GM23338 (cell line): ENCODE data around the gene RUNX1. TPM values are rescaled to one million over a fixed set of nuclear protein-coding genes. Genes with fewer than 3 reads are reported as not detected.

Source experiments
- ATAC-seq: fragments of 200-7000 bp; cut with Tn5 transposase; 3 replicates; pipeline ENCODE4 v1.9.1; 2020
- DNase-seq: peaks from one replicate; pipeline ENCODE4 v3.0.0-alpha.2; 2015; ENCODE audit warnings: low spot score
- H2AFZ ChIP-seq: fragments of 200-600 bp; sonication (generic); 2 replicates; pipeline ENCODE4 v1.8.0; 2016; ENCODE audit warnings: antibody characterized with exemption, mild to moderate bottlenecking, moderate library complexity
- H3F3A ChIP-seq: fragments of 200-600 bp; sonication (generic); replicated peaks from 2 replicates; pipeline ENCODE4 v1.8.0; 2017; ENCODE audit warnings: antibody characterized with exemption, mixed run types, low read depth
- H3K27ac ChIP-seq: fragments of 200-600 bp; sonication (generic); 2 replicates; pipeline ENCODE4 v1.6.1; 2016; ENCODE audit warnings: low read depth
- H3K27me3 ChIP-seq: fragments of 200-600 bp; sonication (generic); 2 replicates; pipeline ENCODE4 v1.8.0; 2016; ENCODE audit warnings: mild to moderate bottlenecking, mixed run types, moderate library complexity; ENCODE audit not compliant: insufficient read depth
- H3K36me3 ChIP-seq: fragments of 200-600 bp; sonication (generic); 2 replicates; pipeline ENCODE4 v1.8.0; 2016; ENCODE audit warnings: mild to moderate bottlenecking; ENCODE audit not compliant: insufficient read depth
- H3K4me1 ChIP-seq: fragments of 200-600 bp; sonication (generic); 2 replicates; pipeline ENCODE4 v1.8.0; 2016; ENCODE audit warnings: mild to moderate bottlenecking, moderate library complexity; ENCODE audit not compliant: insufficient read depth
- H3K4me2 ChIP-seq: fragments of 200-600 bp; sonication (generic); 2 replicates; pipeline ENCODE4 v1.7.1; 2017; ENCODE audit warnings: mixed run types
- H3K4me3 ChIP-seq: fragments of 200-600 bp; sonication (generic); 2 replicates; pipeline ENCODE4 v1.6.1; 2016; ENCODE audit warnings: mixed run types
- H3K79me2 ChIP-seq: fragments of 200-600 bp; sonication (generic); replicated peaks from 2 replicates; pipeline ENCODE4 v1.8.0; 2017; ENCODE audit warnings: mild to moderate bottlenecking; ENCODE audit not compliant: insufficient read depth
- H3K9me2 ChIP-seq: fragments of 200-600 bp; sonication (generic); 2 replicates; pipeline ENCODE4 v1.8.0; 2017; ENCODE audit not compliant: insufficient read depth
- H4K20me1 ChIP-seq: fragments of 200-600 bp; sonication (generic); replicated peaks from 2 replicates; pipeline ENCODE4 v1.8.0; 2017; ENCODE audit warnings: mild to moderate bottlenecking; ENCODE audit not compliant: insufficient read depth
- H3K27ac Mint-ChIP-seq: 2 replicates; pipeline ENCODE4 v1.8.0; 2020; ENCODE audit warnings: inconsistent platforms, mild to moderate bottlenecking, moderate library complexity, mixed read lengths
- H3K27me3 Mint-ChIP-seq: 3 replicates; pipeline ENCODE4 v1.8.0; 2022; ENCODE audit warnings: low read depth, mild to moderate bottlenecking, moderate library complexity, mixed read lengths, inconsistent platforms; ENCODE audit not compliant: insufficient read depth, poor library complexity
- H3K36me3 Mint-ChIP-seq: 3 replicates; pipeline ENCODE4 v1.8.0; 2021; ENCODE audit warnings: low read depth, mild to moderate bottlenecking, inconsistent platforms, moderate library complexity, mixed read lengths
- H3K4me1 Mint-ChIP-seq: 3 replicates; pipeline ENCODE4 v1.8.0; 2020; ENCODE audit warnings: mild to moderate bottlenecking, inconsistent platforms, mixed read lengths
- H3K4me3 Mint-ChIP-seq: 3 replicates; pipeline ENCODE4 v1.8.0; 2021; ENCODE audit warnings: moderate library complexity, mild to moderate bottlenecking, inconsistent platforms, mixed read lengths
- H3K9me3 Mint-ChIP-seq: 3 replicates; pipeline ENCODE4 v1.8.0; 2020; ENCODE audit warnings: moderate library complexity, mild to moderate bottlenecking, inconsistent platforms, mixed read lengths
- CREB1 ChIP-seq: fragments of 250-450 bp; sonication (Bioruptor Pico); IDR thresholded peaks from 2 replicates; pipeline ENCODE4 v1.5.0; 2020; ENCODE audit warnings: low read depth, mild to moderate bottlenecking, moderate library complexity
- CTCF ChIP-seq, 2 experiments: fragments of 200-600 bp in 1 of 2; sonication (generic) in 1 of 2; conservative IDR thresholded peaks; 2 replicates each; pipeline versions ENCODE4 v1.5.1 to v1.6.1; 2016 to 2017; ENCODE audit warnings: antibody characterized with exemption in 2 of 2, low read depth in 2 of 2, mild to moderate bottlenecking in 2 of 2, moderate library complexity in 1 of 2
- EZH2 ChIP-seq: fragments of 200-600 bp; sonication (generic); IDR thresholded peaks from one replicate; pipeline ENCODE4 v1.8.0; 2017; ENCODE audit warnings: antibody characterized with exemption, mild to moderate bottlenecking, low read depth; ENCODE audit not compliant: unreplicated experiment
- EZH2phosphoT487 ChIP-seq: fragments of 200-600 bp; sonication (generic); IDR thresholded peaks from one replicate; pipeline ENCODE4 v1.8.1; 2018; ENCODE audit warnings: antibody characterized with exemption; ENCODE audit not compliant: unreplicated experiment
- JUNB ChIP-seq: IDR thresholded peaks from one replicate; pipeline ENCODE4 v1.6.1; 2016; ENCODE audit warnings: antibody characterized with exemption; ENCODE audit not compliant: unreplicated experiment
- NANOG ChIP-seq: IDR thresholded peaks from 2 replicates; pipeline ENCODE4 v1.6.1; 2016; ENCODE audit warnings: antibody characterized with exemption, borderline replicate concordance
- POLR2AphosphoS5 ChIP-seq: IDR thresholded peaks from 2 replicates; pipeline ENCODE4 v1.6.1; 2016; ENCODE audit warnings: antibody characterized with exemption, low read depth
- STAT1 ChIP-seq: IDR thresholded peaks from one replicate; pipeline ENCODE4 v1.6.1; 2016; ENCODE audit warnings: antibody characterized with exemption; ENCODE audit not compliant: unreplicated experiment
- ZNF114 ChIP-seq: fragments of 250-450 bp; sonication (Bioruptor Pico); IDR thresholded peaks from 2 replicates; pipeline ENCODE4 v1.5.0; 2020; ENCODE audit warnings: mild to moderate bottlenecking, moderate library complexity
- ZNF331 ChIP-seq: fragments of 250-450 bp; sonication (Bioruptor Pico); IDR thresholded peaks from 2 replicates; pipeline ENCODE4 v1.5.0; 2020; ENCODE audit warnings: low read depth, mild to moderate bottlenecking, moderate library complexity
- ZNF462 ChIP-seq: fragments of 250-450 bp; sonication (Bioruptor Pico); IDR thresholded peaks from 2 replicates; pipeline ENCODE4 v1.5.0; 2020; ENCODE audit warnings: mild to moderate bottlenecking, moderate library complexity
- polyA plus RNA-seq: library from polyadenylated mRNA; unstranded; fragments of >200 nt; fragmentation: Nextera tagmentation; extraction: Ambion mirVana; gene quantifications from 2 replicates; pipeline ENCODE4 v1.2.1, GENCODE V29; 2016
- total RNA-seq: library from RNA; depleted of rRNA; stranded (reverse); fragments of >200 nt; shearing (Covaris generic); gene quantifications from 2 replicates; pipeline ENCODE4 v1.2.3, GENCODE V29; 2014
- TF ChIP-seq, protein P1 (sequence below): IDR thresholded peaks from 2 replicates; pipeline ENCODE4 v1.6.1; 2016; ENCODE audit warnings: antibody characterized with exemption
- TF ChIP-seq, protein P2 (sequence below): IDR thresholded peaks from one replicate; pipeline ENCODE4 v1.6.1; 2018; ENCODE audit warnings: antibody characterized with exemption; ENCODE audit not compliant: unreplicated experiment

The RUNX1 gene
- total and polyA plus RNA-seq, 2 experiments from 2014 or later, result 0.29 to 1.1 TPM

DNA sequence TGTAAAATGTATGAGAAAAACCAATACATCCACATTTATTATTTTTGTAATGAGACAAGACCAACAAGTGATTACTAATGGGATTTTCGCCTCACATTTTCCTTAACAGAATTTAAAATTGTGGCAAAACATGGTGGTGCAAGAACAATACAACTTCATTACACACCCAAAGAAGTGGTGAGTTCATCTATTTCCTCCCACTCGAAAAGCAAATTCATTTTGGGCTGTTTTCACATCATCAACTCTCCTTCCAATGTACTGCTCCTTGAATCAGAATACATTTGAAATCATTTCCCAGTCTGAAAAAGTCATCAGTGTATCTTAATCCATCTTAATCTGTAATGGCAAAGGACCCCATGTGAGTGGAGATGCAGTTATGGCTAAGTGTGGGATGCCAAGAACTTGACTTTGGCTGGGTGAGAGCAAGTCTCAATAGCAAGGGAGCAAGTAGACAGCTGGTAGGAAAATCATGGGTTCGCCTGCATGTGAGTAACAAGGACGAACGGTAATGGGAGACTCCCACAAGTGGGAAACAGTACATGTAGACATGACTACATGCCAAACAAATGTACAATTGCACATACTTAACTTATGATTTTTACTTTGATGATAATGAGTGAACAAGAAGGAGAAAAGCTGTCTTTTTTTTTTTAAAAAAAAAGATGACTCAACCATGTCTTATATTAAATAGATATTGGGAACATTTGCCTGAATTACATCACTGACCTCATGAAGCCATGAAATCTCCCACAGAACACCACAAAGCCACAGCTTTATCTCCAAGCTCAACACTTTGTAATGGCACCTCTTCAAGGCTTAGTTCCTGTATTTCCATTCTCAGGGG is 46.0 kb downstream of the RUNX1 start:
- Mint-ChIP-seq H3K27me3 (peaks cover 2% of the 10 kb centered on the region), H3K4me1 (no peaks in the 10 kb centered on the region), H3K4me3 (no peak overlapping the region), H3K36me3 (no peaks in the 10 kb centered on the region), H3K9me3 (no peaks in the 10 kb centered on the region), H3K27ac (no peak overlapping the region)
- Histone ChIP-seq H4K20me1 (no peaks in the 10 kb centered on the region), H3K79me2 (no peaks in the 10 kb centered on the region), H3F3A (no peaks in the 10 kb centered on the region), H3K36me3 (no peaks in the 10 kb centered on the region), H3K4me2 (no peak overlapping the region), H3K4me3 (no peak overlapping the region), H2AFZ (no peak overlapping the region), H3K27ac (no peak overlapping the region), H3K9me2 (no peaks in the 10 kb centered on the region), H3K4me1 (no peaks in the 10 kb centered on the region), H3K27me3 (no peaks in the 10 kb centered on the region)
- DNase-seq (no peak), ATAC-seq (no peak)
- TF ChIP-seq ZNF114 (CRISPR knock-in tag) (no peak), CREB1 (CRISPR knock-in tag) (no peak), CTCF (conservative IDR thresholded peaks at IDR 0.05; ENCODE audit: low read depth in 2 of 2) (no peak), ZNF462 (CRISPR knock-in tag) (no peak), JUNB (no peak), EZH2phosphoT487 (no peak), EZH2 (no peak), STAT1 (no peak), POLR2AphosphoS5 (no peak), ZNF331 (CRISPR knock-in tag) (no peak), NANOG (no peak)
- TF ChIP-seq, protein P1, sequence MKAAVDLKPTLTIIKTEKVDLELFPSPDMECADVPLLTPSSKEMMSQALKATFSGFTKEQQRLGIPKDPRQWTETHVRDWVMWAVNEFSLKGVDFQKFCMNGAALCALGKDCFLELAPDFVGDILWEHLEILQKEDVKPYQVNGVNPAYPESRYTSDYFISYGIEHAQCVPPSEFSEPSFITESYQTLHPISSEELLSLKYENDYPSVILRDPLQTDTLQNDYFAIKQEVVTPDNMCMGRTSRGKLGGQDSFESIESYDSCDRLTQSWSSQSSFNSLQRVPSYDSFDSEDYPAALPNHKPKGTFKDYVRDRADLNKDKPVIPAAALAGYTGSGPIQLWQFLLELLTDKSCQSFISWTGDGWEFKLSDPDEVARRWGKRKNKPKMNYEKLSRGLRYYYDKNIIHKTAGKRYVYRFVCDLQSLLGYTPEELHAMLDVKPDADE, result no peak
- TF ChIP-seq, protein P2, sequence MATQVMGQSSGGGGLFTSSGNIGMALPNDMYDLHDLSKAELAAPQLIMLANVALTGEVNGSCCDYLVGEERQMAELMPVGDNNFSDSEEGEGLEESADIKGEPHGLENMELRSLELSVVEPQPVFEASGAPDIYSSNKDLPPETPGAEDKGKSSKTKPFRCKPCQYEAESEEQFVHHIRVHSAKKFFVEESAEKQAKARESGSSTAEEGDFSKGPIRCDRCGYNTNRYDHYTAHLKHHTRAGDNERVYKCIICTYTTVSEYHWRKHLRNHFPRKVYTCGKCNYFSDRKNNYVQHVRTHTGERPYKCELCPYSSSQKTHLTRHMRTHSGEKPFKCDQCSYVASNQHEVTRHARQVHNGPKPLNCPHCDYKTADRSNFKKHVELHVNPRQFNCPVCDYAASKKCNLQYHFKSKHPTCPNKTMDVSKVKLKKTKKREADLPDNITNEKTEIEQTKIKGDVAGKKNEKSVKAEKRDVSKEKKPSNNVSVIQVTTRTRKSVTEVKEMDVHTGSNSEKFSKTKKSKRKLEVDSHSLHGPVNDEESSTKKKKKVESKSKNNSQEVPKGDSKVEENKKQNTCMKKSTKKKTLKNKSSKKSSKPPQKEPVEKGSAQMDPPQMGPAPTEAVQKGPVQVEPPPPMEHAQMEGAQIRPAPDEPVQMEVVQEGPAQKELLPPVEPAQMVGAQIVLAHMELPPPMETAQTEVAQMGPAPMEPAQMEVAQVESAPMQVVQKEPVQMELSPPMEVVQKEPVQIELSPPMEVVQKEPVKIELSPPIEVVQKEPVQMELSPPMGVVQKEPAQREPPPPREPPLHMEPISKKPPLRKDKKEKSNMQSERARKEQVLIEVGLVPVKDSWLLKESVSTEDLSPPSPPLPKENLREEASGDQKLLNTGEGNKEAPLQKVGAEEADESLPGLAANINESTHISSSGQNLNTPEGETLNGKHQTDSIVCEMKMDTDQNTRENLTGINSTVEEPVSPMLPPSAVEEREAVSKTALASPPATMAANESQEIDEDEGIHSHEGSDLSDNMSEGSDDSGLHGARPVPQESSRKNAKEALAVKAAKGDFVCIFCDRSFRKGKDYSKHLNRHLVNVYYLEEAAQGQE, result no peak
